HG02973 (cell line): ENCODE measurements around the gene GDI1.

Source experiments
- ATAC-seq: cut with Tn5 transposase; IDR thresholded peaks from one replicate; pipeline ENCODE4 v1.9.1; 2021; ENCODE audit warnings: moderate library complexity; ENCODE audit not compliant: unreplicated experiment

The GDI1 gene

GRCh38 chrX:154436374-154436982 lies 476 bp upstream of the GDI1 start:
- no peak for ATAC-seq

DNA sequence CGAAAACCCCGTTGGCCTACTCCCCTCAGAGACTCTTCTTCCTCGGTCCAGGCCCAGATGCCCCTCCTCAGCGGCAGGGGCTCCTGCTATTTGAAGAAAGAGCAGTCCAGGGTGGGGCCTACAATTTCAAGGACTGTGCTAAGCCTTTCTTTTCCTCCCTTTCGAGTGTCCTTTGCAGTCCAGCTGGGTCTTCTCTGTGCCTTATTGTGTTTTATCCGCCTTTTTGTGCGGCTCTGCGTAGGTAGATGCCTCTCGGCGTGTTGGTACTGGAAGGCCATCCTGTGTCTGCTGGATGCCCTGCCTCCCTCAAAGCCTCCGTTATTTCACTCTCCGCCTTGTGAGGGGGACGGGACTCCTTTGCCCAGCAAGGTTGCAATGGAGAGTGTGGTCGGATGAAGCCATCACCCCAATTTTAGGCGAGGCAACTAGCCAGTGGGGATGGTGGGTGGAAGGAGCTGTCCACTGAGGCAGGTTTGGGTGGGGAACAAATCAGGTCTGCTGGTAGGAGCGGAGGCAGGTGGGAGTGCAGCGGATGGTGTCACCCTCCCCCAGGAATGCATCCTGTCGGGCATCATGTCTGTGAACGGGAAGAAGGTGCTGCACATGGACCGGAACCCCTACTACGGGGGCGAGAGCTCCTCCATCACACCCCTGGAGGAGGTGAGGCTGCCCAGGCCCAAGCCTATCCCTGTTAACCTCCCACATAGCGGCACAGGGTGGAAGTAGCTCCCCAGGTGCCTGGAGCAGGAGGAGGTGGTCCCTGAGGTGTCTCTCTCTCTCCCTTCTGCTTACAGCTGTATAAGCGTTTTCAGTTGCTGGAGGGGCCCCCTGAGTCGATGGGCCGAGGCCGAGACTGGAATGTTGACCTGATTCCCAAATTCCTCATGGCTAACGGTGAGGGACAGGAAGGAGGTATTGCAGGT lies 1.3 kb downstream of the GDI1 start:
- ATAC-seq: no peak

DNA sequence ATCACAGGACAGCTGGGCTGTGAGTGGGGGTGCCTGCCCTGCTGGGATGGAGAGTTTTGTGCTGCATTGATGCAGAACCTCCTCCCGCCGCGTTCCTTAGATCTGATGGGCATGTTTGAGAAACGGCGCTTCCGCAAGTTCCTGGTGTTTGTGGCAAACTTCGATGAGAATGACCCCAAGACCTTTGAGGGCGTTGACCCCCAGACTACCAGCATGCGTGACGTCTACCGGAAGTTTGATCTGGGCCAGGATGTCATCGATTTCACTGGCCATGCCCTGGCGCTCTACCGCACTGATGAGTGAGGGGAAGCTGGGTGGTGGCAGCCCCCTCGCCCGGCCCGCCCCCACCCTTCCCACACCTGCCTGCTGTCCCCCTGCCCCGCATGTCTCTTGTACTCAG lies 2.9 kb downstream of the GDI1 start:
- no peak for ATAC-seq

GRCh38 chrX:154440623-154441357 lies 3.8 kb downstream of the GDI1 start:
- ATAC-seq: no peak

- no peak for ATAC-seq
Measured at GRCh38 chrX:154441564-154441963, 4.6 kb downstream of the GDI1 start.

DNA sequence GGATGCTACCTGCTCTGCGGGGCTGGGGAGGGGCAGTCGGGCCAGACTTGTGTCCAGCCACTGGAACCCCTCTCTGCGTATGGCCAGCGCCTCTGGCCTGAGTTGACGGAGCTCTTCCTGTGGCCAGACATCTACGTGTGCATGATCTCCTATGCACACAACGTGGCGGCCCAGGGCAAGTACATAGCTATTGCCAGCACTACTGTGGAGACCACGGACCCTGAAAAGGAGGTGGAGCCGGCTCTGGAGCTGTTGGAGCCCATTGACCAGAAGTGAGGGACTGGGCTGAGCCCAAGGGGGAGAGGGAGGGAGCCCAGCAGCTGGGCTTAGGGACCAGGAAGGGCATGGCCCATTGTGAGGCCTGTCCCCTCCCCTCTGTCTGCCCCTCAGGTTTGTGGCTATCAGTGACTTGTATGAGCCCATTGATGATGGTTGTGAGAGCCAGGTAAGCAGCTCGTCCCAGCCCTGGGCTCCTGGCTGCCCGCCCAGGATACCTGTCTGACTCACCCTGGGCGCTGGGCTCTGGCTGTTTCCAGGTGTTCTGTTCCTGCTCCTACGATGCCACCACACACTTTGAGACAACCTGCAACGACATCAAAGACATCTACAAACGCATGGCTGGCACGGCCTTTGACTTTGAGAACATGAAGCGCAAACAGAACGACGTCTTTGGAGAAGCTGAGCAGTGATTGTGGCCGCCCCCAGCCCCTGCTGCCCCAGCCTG lies 5.2 kb downstream of the GDI1 start:
- no peak for ATAC-seq

GRCh38 chrX:154443479-154443910 lies 6.5 kb downstream of the GDI1 start:
- ATAC-seq: no peak

- ATAC-seq: peak; percentile 54
Measured at GRCh38 chrX:154443992-154444754, 7.2 kb downstream of the GDI1 start, which contains the start of gene FAM50A. Gene FAM50A, plus strand, starts transcription at chrX:154444141. Its CDS starts 95 bp downstream, at chrX:154444236.

- no peak for ATAC-seq
Measured at GRCh38 chrX:154444755-154445246, 7.8 kb downstream of the GDI1 start.

- no peak for ATAC-seq
Measured at GRCh38 chrX:154445776-154446175, 8.8 kb downstream of the GDI1 start.

DNA sequence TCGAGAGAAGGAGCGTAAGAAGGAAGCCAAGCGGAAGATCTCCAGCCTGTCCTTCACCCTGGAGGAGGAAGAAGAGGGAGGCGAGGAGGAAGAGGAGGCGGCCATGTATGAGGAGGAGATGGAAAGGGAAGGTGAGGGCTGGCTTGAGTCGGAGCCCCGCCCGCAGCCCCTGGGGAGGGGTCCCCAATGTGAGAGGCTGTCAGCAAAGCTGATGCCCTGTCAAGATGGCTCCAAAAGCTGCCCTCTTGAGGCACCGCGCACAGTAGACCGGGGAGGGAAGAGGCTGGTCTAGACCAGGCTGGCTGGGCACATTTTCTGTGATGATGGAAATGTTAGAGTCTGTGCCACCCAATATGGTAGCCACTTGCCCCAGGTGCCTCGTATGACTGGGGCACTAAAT lies 9.5 kb downstream of the GDI1 start:
- no peak for ATAC-seq

DNA sequence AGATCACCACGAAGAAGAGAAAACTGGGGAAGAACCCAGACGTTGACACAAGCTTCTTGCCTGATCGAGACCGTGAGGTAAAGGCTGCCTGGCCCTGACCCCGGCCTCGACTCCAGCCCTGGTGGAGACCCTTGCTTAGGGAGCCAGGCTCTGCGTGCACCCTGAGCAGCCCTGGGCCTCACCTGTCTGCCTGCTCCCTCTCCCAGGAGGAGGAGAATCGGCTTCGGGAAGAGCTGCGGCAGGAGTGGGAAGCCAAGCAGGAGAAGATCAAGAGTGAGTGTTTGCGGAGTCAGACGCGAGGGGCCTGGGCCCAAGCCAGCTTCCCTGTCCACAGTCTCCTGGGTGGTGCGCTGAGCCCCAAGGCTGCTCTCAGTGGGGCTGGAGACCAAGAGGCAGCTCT lies 11.5 kb downstream of the GDI1 start:
- no peak for ATAC-seq

DNA sequence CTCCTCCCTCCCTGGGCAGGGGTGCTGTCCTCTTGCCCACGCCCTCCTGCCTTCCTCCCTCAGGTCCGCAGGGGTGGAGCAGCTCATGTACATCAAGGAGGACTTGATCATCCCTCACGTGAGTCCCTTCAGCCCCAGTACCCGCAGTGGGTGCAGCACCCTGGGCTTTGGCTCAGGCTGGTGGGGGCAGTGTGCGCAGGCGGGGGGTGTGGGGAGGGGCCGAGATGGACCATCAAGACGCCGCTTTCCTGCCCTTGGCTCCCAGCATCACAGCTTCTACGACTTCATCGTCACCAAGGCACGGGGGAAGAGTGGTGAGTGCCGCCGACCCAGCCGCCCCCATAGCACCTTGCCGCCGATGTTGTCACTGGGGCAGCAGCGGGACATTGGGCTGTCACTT lies 12.7 kb downstream of the GDI1 start:
- no peak for ATAC-seq

GRCh38 chrX:154450312-154450711 lies 13.4 kb downstream of the GDI1 start:
- ATAC-seq: no peak

DNA sequence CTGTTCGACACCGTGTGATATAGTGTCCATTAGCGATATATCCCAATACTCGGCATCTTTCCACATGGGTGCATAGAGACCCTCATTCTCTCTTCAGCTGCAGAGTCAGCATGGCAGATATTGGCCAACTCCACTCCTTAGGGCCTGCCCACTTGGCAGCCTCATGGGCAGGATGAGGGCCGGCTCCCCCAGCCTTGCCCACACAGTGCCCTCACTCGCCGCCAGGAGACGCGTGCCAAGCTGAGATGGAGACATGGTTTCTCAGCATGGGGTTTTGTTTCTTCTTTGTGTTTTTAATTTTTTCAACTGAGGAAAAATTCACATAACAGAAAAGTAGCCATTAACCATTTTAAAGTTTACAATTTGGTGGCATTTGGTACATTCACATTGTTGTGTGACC lies 15.9 kb downstream of the GDI1 start:
- no peak for ATAC-seq

DNA sequence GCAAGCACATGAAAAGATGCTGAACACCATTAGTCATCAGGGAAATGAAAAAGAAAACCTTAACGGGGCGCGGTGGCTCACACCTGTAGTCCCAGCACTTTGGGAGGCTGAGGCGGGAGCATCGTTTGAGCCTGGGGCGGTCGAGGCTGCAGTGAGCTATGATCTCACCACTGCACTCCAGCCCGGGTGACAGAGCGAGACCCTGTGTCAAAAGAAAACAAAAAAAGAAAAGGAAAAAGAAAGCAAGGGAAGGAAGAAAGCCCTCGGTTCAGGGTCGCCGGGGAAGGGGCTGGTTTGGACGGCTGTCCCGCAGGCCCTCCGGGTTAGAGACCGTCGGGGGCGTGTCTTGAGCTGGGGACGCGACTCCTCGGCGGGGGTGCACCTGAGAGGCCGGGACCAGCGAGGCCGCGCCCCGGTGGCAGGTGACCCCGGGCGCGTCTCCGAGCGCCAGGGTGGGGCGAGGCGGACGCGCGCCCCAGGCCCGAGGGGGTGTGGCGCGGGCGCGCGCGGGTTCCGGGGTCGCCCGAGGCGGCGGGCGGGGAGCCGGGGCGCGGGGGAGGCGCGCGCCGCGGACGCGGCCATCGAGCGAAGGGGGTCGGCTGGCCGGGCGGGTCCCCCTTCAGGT lies 20.6 kb downstream of the GDI1 start:
- ATAC-seq: peak; percentile 41

DNA sequence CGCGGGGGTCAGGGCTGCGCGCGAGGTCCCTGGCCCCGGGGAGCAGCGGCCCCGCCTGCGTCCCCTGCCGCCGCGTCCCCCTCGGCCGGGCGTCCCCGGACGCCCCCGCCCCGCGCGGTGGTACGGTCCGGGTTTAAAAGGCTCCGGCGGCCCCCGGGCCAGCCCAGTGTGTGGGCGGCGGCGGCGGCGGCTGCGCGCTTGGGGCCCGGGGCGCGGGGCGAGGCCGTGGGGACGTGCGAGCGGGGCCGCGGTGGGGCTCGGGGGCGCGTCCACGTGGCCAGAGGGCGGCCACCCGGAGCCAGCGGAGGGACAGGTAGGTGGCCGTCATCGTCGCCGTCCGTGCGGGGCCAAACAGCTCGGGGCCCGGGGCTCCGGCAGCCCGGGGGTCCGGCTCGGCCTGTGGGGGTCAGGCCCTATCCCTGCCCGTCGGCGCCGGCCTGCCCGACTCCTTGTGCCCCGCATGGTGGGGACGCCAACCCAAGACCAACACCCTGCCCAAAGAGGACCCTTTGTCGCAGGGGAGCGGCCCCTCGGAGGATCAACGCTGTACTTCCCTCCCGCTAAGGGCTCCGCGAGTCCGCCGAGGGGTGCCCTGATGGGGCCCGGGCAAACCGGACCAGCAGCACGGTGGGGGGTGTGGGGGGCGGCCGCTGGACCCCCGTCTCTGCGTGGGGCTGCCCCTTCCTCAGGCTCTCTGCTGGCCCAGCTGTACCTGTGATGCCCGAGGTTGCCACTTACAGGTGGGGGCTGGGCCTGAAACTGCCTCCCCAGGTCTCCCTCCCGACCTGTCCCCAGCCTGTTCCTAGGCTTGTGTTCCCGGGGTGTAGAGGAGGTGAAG lies 21.4 kb downstream of the GDI1 start, which contains the start of gene PLXNA3:
TSS of gene PLXNA3 (plus strand) at position 166 of the 838 bp plus-strand sequence. CDS start 1,903 bp downstream, outside the sequence.
- ATAC-seq: peak; percentile 62

DNA sequence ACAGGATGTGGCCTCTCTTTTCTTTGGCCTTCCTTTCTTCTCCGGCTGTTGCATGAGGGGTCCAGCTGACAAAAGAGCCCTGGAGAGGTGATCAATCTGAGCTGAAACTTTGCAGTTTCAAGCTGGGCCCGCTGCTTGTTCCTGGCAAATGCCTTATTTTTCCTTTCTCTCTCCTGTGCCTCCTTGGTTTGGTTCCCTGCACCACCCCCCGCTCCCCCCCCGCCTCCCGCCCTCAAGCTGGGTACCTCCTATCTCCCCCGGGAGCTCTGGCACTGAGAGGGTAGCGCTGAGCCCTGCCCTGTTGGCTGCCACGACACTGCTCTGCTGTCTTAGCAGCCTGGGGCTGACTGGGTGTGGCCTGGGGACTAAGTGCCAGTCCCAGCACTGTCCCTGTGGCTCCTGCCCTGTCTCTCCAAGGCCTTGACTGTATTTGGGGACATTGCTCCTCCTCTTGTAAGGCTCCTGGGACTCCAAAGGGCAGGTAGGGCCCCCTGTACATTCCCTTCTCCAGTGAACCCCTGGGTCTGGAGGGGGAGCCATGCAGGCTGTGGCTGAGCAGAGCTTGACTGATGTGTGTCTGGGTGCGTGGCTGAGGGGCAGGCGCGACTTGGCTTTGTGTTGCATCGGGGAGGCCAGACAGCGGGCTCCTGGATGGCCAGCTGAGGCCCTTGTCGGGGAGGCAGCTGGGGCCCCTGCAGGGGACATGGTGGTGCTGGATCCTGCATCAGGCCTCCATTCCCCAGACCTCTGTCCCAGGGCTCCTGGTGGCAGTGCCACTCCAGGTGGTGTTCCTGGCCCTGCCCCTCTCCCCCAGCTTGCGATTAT lies 22.2 kb downstream of the GDI1 start:
- no peak for ATAC-seq
